Astrocyte of the spinal cord (primary cell): Measurements from ENCODE around the gene TENM3.

Source experiments
- DNase-seq: peaks from one replicate; pipeline ENCODE4 v3.0.0; 2011; ENCODE audit warnings: low read depth, low spot score
- H3K4me3 ChIP-seq: 2 replicates; pipeline ENCODE4 v1.5.1; 2011; ENCODE audit warnings: low read depth, mild to moderate bottlenecking, low read length, moderate library complexity
- in situ Hi-C: cut with HindIII; loops from 2 replicates; pipeline ENCODE4 v1.10.0; 2017; ENCODE audit warnings: low sequenced_read_pairs
- TF ChIP-seq, protein P1 (sequence below): IDR thresholded peaks from 2 replicates; pipeline ENCODE4 v1.5.1; 2012; ENCODE audit warnings: low read depth, mild to moderate bottlenecking, low read length, inconsistent platforms

Gene TENM3

DNA sequence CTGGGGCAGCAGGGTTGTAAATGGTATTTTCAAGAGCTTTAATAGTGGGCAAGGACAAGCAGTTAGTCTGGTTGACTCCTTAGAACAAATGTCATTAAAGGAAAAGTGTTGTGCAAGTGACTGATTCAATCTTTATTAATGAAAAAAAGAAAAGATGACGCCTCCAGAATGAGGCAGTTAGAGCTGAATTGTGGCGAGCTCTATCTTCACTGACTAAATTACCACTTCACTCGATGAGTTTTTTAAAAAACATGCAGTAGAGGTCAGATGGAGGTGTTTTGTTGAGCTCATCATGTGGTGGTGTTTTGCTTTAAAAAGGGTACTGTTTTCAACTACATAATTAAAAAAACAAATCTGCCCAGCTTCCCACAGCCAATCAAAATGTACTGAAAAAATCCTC is 28.1 kb upstream of the TENM3 start:
- in situ Hi-C loops = no loop called here
- no peak for DNase-seq
- no peak overlapping the region for H3K4me3 ChIP-seq
- TF ChIP-seq, protein P1, sequence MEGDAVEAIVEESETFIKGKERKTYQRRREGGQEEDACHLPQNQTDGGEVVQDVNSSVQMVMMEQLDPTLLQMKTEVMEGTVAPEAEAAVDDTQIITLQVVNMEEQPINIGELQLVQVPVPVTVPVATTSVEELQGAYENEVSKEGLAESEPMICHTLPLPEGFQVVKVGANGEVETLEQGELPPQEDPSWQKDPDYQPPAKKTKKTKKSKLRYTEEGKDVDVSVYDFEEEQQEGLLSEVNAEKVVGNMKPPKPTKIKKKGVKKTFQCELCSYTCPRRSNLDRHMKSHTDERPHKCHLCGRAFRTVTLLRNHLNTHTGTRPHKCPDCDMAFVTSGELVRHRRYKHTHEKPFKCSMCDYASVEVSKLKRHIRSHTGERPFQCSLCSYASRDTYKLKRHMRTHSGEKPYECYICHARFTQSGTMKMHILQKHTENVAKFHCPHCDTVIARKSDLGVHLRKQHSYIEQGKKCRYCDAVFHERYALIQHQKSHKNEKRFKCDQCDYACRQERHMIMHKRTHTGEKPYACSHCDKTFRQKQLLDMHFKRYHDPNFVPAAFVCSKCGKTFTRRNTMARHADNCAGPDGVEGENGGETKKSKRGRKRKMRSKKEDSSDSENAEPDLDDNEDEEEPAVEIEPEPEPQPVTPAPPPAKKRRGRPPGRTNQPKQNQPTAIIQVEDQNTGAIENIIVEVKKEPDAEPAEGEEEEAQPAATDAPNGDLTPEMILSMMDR = no peak

DNA sequence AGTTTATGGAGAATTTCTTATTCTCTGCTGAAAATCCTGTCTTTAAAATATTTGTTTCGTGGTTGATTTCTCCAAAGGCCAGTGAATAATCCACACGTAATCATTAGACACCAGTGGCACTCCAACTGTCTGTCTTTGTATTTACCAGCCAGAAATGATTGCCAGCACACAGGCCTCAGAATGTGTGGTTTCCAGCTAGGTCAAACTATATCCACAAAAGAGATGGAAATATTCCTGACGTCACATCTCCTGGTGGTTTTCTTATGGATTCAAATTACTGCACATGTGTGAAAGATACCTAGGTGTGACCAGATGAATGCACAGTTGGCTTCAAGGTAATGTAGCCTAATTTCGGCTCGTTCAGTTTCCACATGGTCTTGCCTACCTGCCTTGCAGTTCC is 27.2 kb upstream of the TENM3 start:
- TF ChIP-seq, protein P1 = no peak
- in situ Hi-C loops = no loop called here
- DNase-seq = no peak
- H3K4me3 ChIP-seq = no peak overlapping the region

DNA sequence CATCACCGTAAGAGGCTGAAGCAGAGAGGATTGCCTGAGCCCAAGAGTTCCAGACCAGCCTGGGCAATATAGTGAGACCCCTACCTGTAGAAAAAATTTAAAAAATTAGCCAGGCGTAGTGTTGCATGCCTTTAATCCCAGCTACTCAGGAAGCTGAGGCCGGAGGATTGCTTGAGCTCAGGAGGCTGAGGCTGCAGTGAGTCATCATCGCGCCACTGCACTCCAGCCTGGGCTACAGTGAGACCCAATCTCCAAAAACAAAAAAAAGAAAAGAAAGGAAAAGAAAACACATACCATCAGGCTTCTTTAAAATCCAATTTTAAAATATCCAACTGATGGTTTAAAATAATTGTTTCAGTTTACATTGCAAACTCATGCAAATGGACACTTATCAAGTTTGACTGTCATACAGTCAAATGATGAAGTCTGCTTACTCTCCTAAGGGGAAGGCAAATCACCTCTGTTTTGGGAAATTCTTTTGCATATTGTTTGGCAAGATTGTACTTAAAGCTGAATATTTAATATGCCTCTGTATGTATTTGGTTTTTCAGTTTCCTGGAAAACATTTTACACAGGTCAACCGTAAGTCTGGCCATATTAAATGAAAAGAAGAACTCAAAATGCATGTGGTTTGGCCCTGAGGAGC is 23.7 kb upstream of the TENM3 start:
- H3K4me3 ChIP-seq = no peak overlapping the region
- in situ Hi-C loops = no loop called here
- peak; percentile 56 for DNase-seq
- TF ChIP-seq, protein P1 = no peak

DNA sequence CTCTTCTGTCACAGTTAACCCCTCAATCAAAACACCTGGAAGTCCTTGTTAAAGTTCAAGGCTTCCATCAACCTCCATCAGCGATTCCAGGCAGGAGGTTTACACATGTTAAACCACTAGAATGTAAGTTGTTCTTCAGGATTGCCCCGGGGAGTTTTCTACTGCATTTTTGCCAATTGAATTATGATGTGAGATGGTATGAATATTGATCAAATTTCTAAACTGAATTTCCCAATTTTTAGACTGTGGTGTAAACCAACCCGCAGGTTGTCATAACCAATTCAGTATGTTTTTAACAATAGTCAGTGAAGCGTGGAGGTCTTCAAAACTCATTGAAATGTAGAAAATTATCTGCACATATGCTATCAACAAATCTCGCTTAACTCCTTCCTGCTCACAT is 21.2 kb upstream of the TENM3 start:
- in situ Hi-C loops = no loop called here
- no peak for DNase-seq
- TF ChIP-seq, protein P1 = no peak
- no peak overlapping the region for H3K4me3 ChIP-seq

DNA sequence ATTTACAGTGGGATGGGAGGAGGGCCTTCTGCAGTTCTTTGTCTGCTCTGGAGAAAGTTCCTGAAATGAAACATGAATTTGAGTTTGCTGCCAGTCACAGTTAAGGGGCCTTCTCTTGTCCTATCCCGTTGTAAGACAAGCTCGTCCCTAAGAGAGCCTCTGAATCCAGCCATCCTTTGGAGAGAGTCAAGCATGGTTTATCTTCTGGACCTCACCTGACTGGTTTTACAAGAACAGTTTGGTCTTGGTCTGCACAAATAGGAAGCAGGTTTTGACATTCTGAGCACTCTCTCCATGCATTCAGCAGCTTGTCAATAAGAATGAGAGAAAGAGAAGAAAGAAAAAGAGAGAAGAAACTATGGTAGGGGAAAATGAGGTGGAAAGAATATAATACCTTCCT is 20.4 kb upstream of the TENM3 start:
- TF ChIP-seq, protein P1 = no peak
- in situ Hi-C loops = no loop called here
- DNase-seq = no peak
- H3K4me3 ChIP-seq = no peak overlapping the region

DNA sequence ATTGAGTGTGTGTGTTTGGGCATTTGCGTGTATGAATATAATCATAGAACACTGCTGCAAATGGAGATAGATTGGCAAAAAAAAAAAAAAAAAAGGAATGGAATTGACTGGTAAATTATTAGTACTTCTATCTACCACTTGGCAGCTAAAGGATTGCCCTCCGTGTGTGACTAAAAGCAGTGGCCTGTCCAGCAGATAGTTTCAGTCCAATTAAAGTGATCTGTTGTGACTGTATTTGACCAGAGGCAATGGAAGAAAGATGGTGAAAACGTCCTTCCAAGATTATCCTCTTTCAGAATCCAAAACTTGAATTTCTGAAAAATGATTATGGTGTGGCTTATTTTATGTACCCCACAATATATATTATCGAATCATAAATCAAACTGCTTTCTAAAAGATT is 19.5 kb upstream of the TENM3 start:
- TF ChIP-seq, protein P1 = no peak
- DNase-seq = no peak
- H3K4me3 ChIP-seq = no peak overlapping the region
- in situ Hi-C loops = no loop called here
